Fibroblast of lung (primary cell): ENCODE data around the gene ZNF282.

Experiments used
- CTCF ChIP-seq, 2 donors: IDR thresholded peaks in 1 of 2; conservative IDR thresholded peaks in 1 of 2; 1 replicate in 1 of 2; 2 replicates in 1 of 2; pipeline ENCODE4 v1.5.1; 2011 to 2012; ENCODE audit warnings: low read length in 2 of 2, control low read depth in 1 of 2, inconsistent platforms in 1 of 2, low read depth in 1 of 2, mild to moderate bottlenecking in 1 of 2
- EZH2 ChIP-seq: IDR thresholded peaks from 2 replicates; pipeline ENCODE4 v1.5.1; 2012; ENCODE audit warnings: low read length, control low read depth, mild to moderate bottlenecking; ENCODE audit errors: missing control alignments

DNA sequence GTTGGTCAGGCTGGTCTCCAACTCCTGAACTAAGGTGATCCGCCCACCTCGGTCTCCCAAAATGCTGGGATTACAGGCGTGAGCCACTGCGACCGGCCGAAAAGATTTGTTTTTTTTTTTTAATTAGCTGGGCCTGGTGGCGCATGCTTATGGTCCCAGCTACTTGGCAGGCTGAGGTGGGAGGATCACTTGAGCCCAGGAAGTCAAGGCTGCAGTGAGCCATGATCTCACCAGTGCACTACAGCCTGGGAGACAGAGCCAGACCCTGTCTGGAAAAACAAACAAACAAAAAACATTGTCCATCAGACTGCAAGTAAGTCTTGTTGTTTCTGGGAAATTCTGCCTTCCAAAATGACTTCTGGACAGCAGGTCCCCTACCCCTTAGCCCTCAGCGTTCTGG lies 27.8 kb downstream of the ZNF282 start:
- TF ChIP-seq CTCF (conservative IDR thresholded peaks at IDR 0.05 in 1 of 2, IDR thresholded peaks at IDR 0.05 in 1 of 2; ENCODE audit: low read depth in 1 of 2, low read length in 2 of 2) (no peak), EZH2 (no peak)
